HK-2 (cell line): ENCODE data around the gene KCNE2.
"Not testable (repeated sequence)": the region's sequence is repeated elsewhere in the genome, so short reads cannot be mapped to it uniquely, and the experiment has no call there.

ENCODE experiments used
- DNase-seq: peaks from one replicate; pipeline ENCODE4 v3.0.0-alpha.2; 2018; ENCODE audit not compliant: unreplicated experiment

KCNE2 gene

GRCh38 chr21:34353182-34353581, 10.6 kb upstream of the KCNE2 start:
- DNase-seq = no peak

GRCh38 chr21:34354836-34355235, 9.0 kb upstream of the KCNE2 start:
- DNase-seq = no peak

- no peak for DNase-seq
Measured at GRCh38 chr21:34355570-34355969, 8.2 kb upstream of the KCNE2 start.

GRCh38 chr21:34357889-34358288, 5.9 kb upstream of the KCNE2 start:
- no peak for DNase-seq

- no peak for DNase-seq
Measured at GRCh38 chr21:34358866-34359265, 4.9 kb upstream of the KCNE2 start.

GRCh38 chr21:34360488-34361241, 3.1 kb upstream of the KCNE2 start:
- DNase-seq = no peak

- DNase-seq = no peak
Measured at GRCh38 chr21:34362136-34362444, 1.7 kb upstream of the KCNE2 start.

- DNase-seq = no peak
Measured at GRCh38 chr21:34362670-34363069, 1.1 kb upstream of the KCNE2 start.

GRCh38 chr21:34364921-34365320, 1.1 kb downstream of the KCNE2 start:
- DNase-seq = no peak

- DNase-seq = no peak
Measured at GRCh38 chr21:34365809-34366208, 2.0 kb downstream of the KCNE2 start.

- DNase-seq = no peak
Measured at GRCh38 chr21:34367320-34367935, 3.6 kb downstream of the KCNE2 start.

GRCh38 chr21:34369741-34370140, 5.9 kb downstream of the KCNE2 start:
- DNase-seq = no peak

- DNase-seq = no peak
Measured at GRCh38 chr21:34372321-34372720, 8.5 kb downstream of the KCNE2 start.

- DNase-seq = not testable (repeated sequence)
Measured at GRCh38 chr21:34374462-34374861, 10.7 kb downstream of the KCNE2 start.

- DNase-seq = not testable (repeated sequence)
Measured at GRCh38 chr21:34374940-34375618, 11.3 kb downstream of the KCNE2 start, which contains the start of gene SMIM11. TSS of gene SMIM11 (plus strand) at chr21:34375507. CDS start at chr21:34379505, 3,998 bp downstream.

GRCh38 chr21:34375619-34375972, 11.8 kb downstream of the KCNE2 start:
- DNase-seq = not testable (repeated sequence)

- DNase-seq = not testable (repeated sequence)
Measured at GRCh38 chr21:34383138-34383537, 19.3 kb downstream of the KCNE2 start.

- DNase-seq = not testable (repeated sequence)
Measured at GRCh38 chr21:34383724-34384415, 20.1 kb downstream of the KCNE2 start.

GRCh38 chr21:34400522-34400921, 36.7 kb downstream of the KCNE2 start:
- DNase-seq = not testable (repeated sequence)

GRCh38 chr21:34404742-34405141, 40.9 kb downstream of the KCNE2 start:
- DNase-seq = not testable (repeated sequence)

GRCh38 chr21:34405686-34406085, 41.9 kb downstream of the KCNE2 start:
- DNase-seq = not testable (repeated sequence)

- DNase-seq = not testable (repeated sequence)
Measured at GRCh38 chr21:34406102-34406501, 42.3 kb downstream of the KCNE2 start.
